H1 (cell line): ENCODE data around the gene ALKAL2. TPM values are rescaled to one million over a fixed set of nuclear protein-coding genes. Genes with fewer than 3 reads are reported as not detected.

Source experiments
- ASH2L ChIP-seq: fragments of 200-600, 300-600 bp; sonication (generic); IDR thresholded peaks from one replicate; pipeline ENCODE4 v1.7.1; 2017; ENCODE audit warnings: low read length
- CBX8 ChIP-seq: fragments of 300-800, 300-1000 bp; sonication (generic); IDR thresholded peaks from 2 replicates; pipeline ENCODE4 v1.7.1; 2016; ENCODE audit warnings: low read depth, low read length, borderline replicate concordance
- GTF2F1 ChIP-seq: IDR thresholded peaks from 2 replicates; pipeline ENCODE4 v1.6.1; 2012; ENCODE audit warnings: low read depth, low read length, improper control_type of control experiment, borderline replicate concordance
- MAFK ChIP-seq: IDR thresholded peaks from 2 replicates; pipeline ENCODE4 v1.6.1; 2012; ENCODE audit warnings: low read depth, mild to moderate bottlenecking, improper control_type of control experiment, low read length
- NANOG ChIP-seq: IDR thresholded peaks from 2 replicates; pipeline ENCODE4 v1.6.1; 2011; ENCODE audit warnings: low read length, low read depth, mild to moderate bottlenecking, inconsistent platforms; ENCODE audit not compliant: insufficient read depth, poor library complexity, severe bottlenecking
- RXRA ChIP-seq: IDR thresholded peaks from 2 replicates; pipeline ENCODE4 v1.6.1; 2011; ENCODE audit warnings: low read depth, mild to moderate bottlenecking, low read length, moderate library complexity; ENCODE audit not compliant: insufficient read depth
- SIX5 ChIP-seq: IDR thresholded peaks from 2 replicates; pipeline ENCODE4 v1.6.1; 2011; ENCODE audit warnings: mild to moderate bottlenecking, low read depth, low read length
- TAF1 ChIP-seq: IDR thresholded peaks from 2 replicates; pipeline ENCODE4 v1.6.1; 2011; ENCODE audit warnings: mild to moderate bottlenecking, low read depth, low read length
- polyA plus RNA-seq, 7 experiments: library from polyadenylated mRNA; depleted of rRNA in 3 of 7; stranded (reverse) in 5 of 7; unstranded in 2 of 7; fragments of >200 nt in 5 of 7; fragments of 200-250 nt in 2 of 7; gene quantifications; 1 replicate in 5 of 7; 2 replicates in 1 of 7; 4 replicates in 1 of 7; pipeline versions ENCODE4 v1.2.1 to v1.2.3, GENCODE V29; 2011 to 2013; ENCODE audit warnings: missing spikeins in 2 of 7, mixed read lengths in 2 of 7
- total RNA-seq: library from RNA; stranded (reverse); fragmentation: NEBNext Ultra II Directional; extraction: Animal tissue kit (Norgen Biotek cat#: 25700); gene quantifications from 2 replicates; pipeline ENCODE4 v1.2.1, GENCODE V29; 2021
- TF ChIP-seq, protein P1 (sequence below): fragments of 300-600 bp; sonication (generic); IDR thresholded peaks from 2 replicates; pipeline ENCODE4 v1.7.1; 2012; ENCODE audit warnings: low read length, moderate library complexity, mild to moderate bottlenecking, inconsistent platforms; ENCODE audit not compliant: insufficient replicate concordance

ALKAL2 gene
- total and polyA plus RNA-seq, 2 of the 8 experiments (the other 6 are each of a cell fraction or from before 2014, with no cell fraction given), result 4.6 to 11.5 TPM

DNA sequence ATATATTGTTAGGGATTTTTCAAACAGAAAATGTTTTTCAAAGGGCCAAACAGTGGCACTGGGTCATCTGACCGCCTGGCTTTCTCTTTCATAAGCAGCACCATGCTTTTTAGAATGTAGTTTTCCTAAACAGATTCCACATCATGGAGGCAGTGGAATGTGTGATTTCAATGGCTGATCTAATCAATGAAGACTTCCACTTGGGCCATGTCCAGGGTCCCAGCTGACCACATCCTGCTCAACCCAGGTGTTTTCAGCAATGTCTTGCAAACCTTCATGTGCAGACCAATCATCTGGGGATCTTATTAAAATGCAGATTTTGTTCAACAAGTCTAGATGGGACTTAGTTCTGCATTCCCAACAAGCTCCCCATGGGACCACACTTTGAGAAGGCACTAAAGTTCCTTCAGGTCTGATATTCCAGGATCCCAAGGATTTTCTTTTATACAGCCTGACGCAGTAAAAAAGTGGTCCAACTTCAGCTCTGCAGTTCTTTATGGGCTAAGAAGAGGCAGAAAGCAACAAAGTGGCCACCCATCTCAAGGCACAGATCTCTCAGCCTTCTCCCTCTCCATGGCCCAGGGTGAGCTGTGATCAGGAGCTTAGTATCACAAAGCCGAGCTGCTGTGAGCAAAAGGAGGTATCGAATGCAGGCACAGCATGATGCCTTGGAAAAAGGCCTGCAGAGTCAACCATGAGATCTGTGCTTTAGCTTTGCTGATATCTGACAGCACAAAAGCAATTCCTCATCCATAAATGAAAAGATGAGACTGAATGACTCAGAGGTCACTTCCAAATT is 3.7 kb downstream of the ALKAL2 start (continued):
- TF ChIP-seq, protein P1, sequence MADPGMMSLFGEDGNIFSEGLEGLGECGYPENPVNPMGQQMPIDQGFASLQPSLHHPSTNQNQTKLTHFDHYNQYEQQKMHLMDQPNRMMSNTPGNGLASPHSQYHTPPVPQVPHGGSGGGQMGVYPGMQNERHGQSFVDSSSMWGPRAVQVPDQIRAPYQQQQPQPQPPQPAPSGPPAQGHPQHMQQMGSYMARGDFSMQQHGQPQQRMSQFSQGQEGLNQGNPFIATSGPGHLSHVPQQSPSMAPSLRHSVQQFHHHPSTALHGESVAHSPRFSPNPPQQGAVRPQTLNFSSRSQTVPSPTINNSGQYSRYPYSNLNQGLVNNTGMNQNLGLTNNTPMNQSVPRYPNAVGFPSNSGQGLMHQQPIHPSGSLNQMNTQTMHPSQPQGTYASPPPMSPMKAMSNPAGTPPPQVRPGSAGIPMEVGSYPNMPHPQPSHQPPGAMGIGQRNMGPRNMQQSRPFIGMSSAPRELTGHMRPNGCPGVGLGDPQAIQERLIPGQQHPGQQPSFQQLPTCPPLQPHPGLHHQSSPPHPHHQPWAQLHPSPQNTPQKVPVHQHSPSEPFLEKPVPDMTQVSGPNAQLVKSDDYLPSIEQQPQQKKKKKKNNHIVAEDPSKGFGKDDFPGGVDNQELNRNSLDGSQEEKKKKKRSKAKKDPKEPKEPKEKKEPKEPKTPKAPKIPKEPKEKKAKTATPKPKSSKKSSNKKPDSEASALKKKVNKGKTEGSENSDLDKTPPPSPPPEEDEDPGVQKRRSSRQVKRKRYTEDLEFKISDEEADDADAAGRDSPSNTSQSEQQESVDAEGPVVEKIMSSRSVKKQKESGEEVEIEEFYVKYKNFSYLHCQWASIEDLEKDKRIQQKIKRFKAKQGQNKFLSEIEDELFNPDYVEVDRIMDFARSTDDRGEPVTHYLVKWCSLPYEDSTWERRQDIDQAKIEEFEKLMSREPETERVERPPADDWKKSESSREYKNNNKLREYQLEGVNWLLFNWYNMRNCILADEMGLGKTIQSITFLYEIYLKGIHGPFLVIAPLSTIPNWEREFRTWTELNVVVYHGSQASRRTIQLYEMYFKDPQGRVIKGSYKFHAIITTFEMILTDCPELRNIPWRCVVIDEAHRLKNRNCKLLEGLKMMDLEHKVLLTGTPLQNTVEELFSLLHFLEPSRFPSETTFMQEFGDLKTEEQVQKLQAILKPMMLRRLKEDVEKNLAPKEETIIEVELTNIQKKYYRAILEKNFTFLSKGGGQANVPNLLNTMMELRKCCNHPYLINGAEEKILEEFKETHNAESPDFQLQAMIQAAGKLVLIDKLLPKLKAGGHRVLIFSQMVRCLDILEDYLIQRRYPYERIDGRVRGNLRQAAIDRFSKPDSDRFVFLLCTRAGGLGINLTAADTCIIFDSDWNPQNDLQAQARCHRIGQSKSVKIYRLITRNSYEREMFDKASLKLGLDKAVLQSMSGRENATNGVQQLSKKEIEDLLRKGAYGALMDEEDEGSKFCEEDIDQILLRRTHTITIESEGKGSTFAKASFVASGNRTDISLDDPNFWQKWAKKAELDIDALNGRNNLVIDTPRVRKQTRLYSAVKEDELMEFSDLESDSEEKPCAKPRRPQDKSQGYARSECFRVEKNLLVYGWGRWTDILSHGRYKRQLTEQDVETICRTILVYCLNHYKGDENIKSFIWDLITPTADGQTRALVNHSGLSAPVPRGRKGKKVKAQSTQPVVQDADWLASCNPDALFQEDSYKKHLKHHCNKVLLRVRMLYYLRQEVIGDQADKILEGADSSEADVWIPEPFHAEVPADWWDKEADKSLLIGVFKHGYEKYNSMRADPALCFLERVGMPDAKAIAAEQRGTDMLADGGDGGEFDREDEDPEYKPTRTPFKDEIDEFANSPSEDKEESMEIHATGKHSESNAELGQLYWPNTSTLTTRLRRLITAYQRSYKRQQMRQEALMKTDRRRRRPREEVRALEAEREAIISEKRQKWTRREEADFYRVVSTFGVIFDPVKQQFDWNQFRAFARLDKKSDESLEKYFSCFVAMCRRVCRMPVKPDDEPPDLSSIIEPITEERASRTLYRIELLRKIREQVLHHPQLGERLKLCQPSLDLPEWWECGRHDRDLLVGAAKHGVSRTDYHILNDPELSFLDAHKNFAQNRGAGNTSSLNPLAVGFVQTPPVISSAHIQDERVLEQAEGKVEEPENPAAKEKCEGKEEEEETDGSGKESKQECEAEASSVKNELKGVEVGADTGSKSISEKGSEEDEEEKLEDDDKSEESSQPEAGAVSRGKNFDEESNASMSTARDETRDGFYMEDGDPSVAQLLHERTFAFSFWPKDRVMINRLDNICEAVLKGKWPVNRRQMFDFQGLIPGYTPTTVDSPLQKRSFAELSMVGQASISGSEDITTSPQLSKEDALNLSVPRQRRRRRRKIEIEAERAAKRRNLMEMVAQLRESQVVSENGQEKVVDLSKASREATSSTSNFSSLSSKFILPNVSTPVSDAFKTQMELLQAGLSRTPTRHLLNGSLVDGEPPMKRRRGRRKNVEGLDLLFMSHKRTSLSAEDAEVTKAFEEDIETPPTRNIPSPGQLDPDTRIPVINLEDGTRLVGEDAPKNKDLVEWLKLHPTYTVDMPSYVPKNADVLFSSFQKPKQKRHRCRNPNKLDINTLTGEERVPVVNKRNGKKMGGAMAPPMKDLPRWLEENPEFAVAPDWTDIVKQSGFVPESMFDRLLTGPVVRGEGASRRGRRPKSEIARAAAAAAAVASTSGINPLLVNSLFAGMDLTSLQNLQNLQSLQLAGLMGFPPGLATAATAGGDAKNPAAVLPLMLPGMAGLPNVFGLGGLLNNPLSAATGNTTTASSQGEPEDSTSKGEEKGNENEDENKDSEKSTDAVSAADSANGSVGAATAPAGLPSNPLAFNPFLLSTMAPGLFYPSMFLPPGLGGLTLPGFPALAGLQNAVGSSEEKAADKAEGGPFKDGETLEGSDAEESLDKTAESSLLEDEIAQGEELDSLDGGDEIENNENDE, result no peak
- no peak for TF ChIP-seq ASH2L
- no peak for TF ChIP-seq RXRA
- TF ChIP-seq SIX5, result no peak
- no peak for TF ChIP-seq CBX8
- TF ChIP-seq MAFK, result no peak
- no peak for TF ChIP-seq GTF2F1
- peak; percentile 75 for TF ChIP-seq NANOG
- no peak for TF ChIP-seq TAF1
